K562 (cell line): ENCODE measurements around the gene MIDN. TPM values are rescaled to one million over a fixed set of nuclear protein-coding genes. Genes with fewer than 3 reads are reported as not detected.

ENCODE experiments used
- ERF ChIP-seq: fragments of 450-650 bp; formaldehyde crosslinking; IDR thresholded peaks from 2 replicates; pipeline ENCODE4 v1.4.0; 2020; ENCODE audit warnings: mild to moderate bottlenecking, mixed read lengths
- ESRRA ChIP-seq: fragments of 450-650 bp; IDR thresholded peaks from 2 replicates; pipeline ENCODE4 v1.6.1; 2014; ENCODE audit warnings: low read depth, mild to moderate bottlenecking, moderate library complexity, borderline replicate concordance
- HDAC2 ChIP-seq: fragments of 450-650 bp; IDR thresholded peaks from 2 replicates; pipeline ENCODE4 v1.6.1; 2016; ENCODE audit warnings: mild to moderate bottlenecking
- HMGN3 ChIP-seq: IDR thresholded peaks from 2 replicates; pipeline ENCODE4 v1.6.1; 2011; ENCODE audit warnings: borderline replicate concordance, low read depth, mild to moderate bottlenecking, mixed read lengths, low read length; ENCODE audit not compliant: insufficient read length; ENCODE audit errors: extremely low read depth
- KDM4B ChIP-seq, 2 experiments: fragments of 450-650 bp in 1 of 2; sonication (generic) in 1 of 2; IDR thresholded peaks; 2 replicates each; pipeline ENCODE4 v1.6.1; 2016 to 2017; ENCODE audit warnings: borderline replicate concordance in 2 of 2, antibody characterized with exemption in 1 of 2, low read depth in 1 of 2, mild to moderate bottlenecking in 1 of 2
- MAFG ChIP-seq: fragments of 450-650 bp; conservative IDR thresholded peaks from 2 replicates; pipeline ENCODE4 v1.6.1; 2016; ENCODE audit warnings: missing genetic modification characterization, missing compliant biosample characterization
- MAFK ChIP-seq: IDR thresholded peaks from 2 replicates; pipeline ENCODE4 v1.6.1; 2011; ENCODE audit warnings: low read length, improper control_type of control experiment
- NEUROD1 ChIP-seq: fragments of 150-350 bp; IDR thresholded peaks from 2 replicates; pipeline ENCODE4 v1.6.1; 2014; ENCODE audit warnings: borderline replicate concordance, low read length, low read depth; ENCODE audit not compliant: partially characterized antibody
- POLR2AphosphoS2 ChIP-seq: IDR thresholded peaks from 2 replicates; pipeline ENCODE4 v1.6.1; 2012; ENCODE audit warnings: low read length, improper control_type of control experiment
- PREB ChIP-seq: sonication (generic); formaldehyde crosslinking; IDR thresholded peaks from 2 replicates; pipeline ENCODE4 v1.8.1; 2023; ENCODE audit warnings: mild to moderate bottlenecking, missing genetic modification reagents
- RBM22 ChIP-seq: fragments of 200-400 bp; formaldehyde crosslinking; IDR thresholded peaks from 2 replicates; pipeline ENCODE4 v1.6.1; 2018; ENCODE audit warnings: low read length, low read depth; ENCODE audit not compliant: poor library complexity, severe bottlenecking
- RFX7 ChIP-seq: fragments of 250-450 bp; sonication (Bioruptor Pico); IDR thresholded peaks from 2 replicates; pipeline ENCODE4 v1.5.1; 2021; ENCODE audit warnings: mild to moderate bottlenecking
- SMAD2 ChIP-seq: fragments of 150-350 bp; IDR thresholded peaks from 2 replicates; pipeline ENCODE4 v1.6.1; 2014; ENCODE audit warnings: low read depth, mild to moderate bottlenecking, low read length
- TSC22D4 ChIP-seq: fragments of 450-650 bp; IDR thresholded peaks from 2 replicates; pipeline ENCODE4 v1.6.1; 2016; ENCODE audit warnings: missing genetic modification characterization, missing biosample characterization, control low read depth
- TSHZ1 ChIP-seq: fragments of 250-450 bp; sonication (Bioruptor Pico); IDR thresholded peaks from 2 replicates; pipeline ENCODE4 v1.4.0; 2020; ENCODE audit warnings: mild to moderate bottlenecking, moderate library complexity
- ZBTB33 ChIP-seq: sonication (generic); formaldehyde crosslinking; IDR thresholded peaks from 2 replicates; pipeline ENCODE4 v1.8.1; 2023; ENCODE audit warnings: mild to moderate bottlenecking, missing genetic modification reagents
- ZNF518B ChIP-seq: fragments of 250-450 bp; sonication (Bioruptor Pico); IDR thresholded peaks from 2 replicates; pipeline ENCODE4 v1.5.0; 2021; ENCODE audit warnings: mild to moderate bottlenecking, moderate library complexity
- polyA plus RNA-seq, 8 experiments: library from polyadenylated mRNA; depleted of rRNA in 4 of 8; stranded (reverse) in 5 of 8; unstranded in 3 of 8; fragments of >200 nt; fragmentation: Nextera tagmentation in 2 of 8; fragmentation: Illumina TruSeq in 1 of 8; extraction: Ambion mirVana in 2 of 8; extraction: Trizol in 1 of 8; gene quantifications; 2 replicates each; pipeline versions ENCODE4 v1.2.1 to v1.2.3, GENCODE V29; 2011 to 2014; ENCODE audit warnings: inconsistent platforms in 1 of 8, missing spikeins in 1 of 8
- total RNA-seq, 7 experiments: library from RNA; depleted of rRNA in 6 of 7; stranded (reverse); fragments of >200 nt in 6 of 7; fragmentation: Illumina TruSeq in 2 of 7; extraction: Trizol in 2 of 7; gene quantifications; 2 replicates each; pipeline versions ENCODE4 v1.2.1 to v1.2.3, GENCODE V29; 2011 to 2021; ENCODE audit warnings: low replicate concordance in 1 of 7

MIDN gene
- total and polyA plus RNA-seq, 9 of the 15 experiments (the other 6 are each of a cell fraction or from before 2014, with no cell fraction given), result 0.17 to 120 (median 10.1) TPM

- TF ChIP-seq HDAC2 (no peak), PREB (CRISPR knock-in tag) (no peak), ZBTB33 (CRISPR knock-in tag) (no peak), KDM4B (IDR thresholded peaks at IDR 0.05; ENCODE audit: borderline replicate concordance in 2 of 2, low read depth in 1 of 2) (no peak; a peak in 1 of 4 replicates), MAFG (no peak), POLR2AphosphoS2 (peak; percentile 97), NEUROD1 (peak; percentile 57), ESRRA (peak; percentile 52; the same call in 1 of the 2 replicates), TSC22D4 (no peak), RBM22 (no peak), SMAD2 (no peak), ERF (CRISPR knock-in tag) (peak; percentile 93), ZNF518B (CRISPR knock-in tag) (no peak), HMGN3 (peak; percentile 32), MAFK (no peak), TSHZ1 (CRISPR knock-in tag) (no peak), RFX7 (CRISPR knock-in tag) (no peak)
These were observed 27.0 kb downstream of the MIDN start, which contains the start of gene FAM174C (continued) for GRCh38 chr19:1275260-1275975.
